ENCODE measurements around the gene DPYSL5.

The DPYSL5 gene

DNA sequence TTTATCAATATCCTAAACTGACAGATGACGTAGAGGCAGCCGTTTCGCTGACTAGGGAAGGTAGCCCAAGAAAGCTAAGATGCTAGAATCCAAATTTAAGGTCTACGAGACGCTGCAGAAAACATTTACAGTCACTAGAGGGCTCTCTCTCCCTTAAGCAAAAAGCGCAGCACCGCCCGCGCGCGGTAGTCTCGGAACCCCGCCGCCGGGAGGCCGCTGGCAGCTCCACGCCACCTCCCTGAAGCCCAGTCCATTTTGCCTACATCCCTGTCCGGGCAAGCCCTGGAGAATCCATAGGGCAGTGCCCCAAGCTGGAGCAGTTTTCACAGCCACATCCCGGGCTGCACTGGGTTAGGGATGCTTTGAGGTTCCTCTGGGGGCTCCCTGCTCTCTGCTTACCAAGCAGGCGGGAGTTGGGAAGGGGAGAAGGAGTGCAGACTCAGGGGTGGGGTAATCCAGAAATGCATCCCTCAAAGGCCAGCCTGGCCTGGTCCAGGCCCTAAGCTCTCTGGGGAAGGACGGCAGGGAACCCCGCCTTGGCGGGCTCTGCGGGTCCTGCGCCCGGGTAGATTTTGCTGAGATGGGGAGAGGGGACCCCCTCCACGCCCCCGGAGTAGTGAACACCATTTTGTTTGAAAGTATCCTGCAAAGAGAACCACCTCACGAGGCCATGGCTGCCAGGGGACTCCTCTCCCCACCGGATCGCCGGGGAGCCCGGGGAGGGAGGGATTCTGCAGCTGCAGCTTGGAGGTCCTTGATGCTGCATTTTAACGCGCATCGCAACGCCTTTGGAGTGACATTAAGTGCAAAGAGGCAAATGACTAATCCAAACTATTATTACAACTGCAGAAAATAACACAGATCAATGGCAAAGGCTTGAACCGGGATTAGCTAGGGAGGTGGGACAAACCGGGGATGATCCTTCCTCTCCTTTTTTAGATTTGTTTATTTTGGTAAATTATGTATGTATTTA, 1.3 kb upstream of the DPYSL5 start:
- DNase-seq (ENCODE audit: low read depth, low spot score) = peak; percentile 87

GRCh38 chr2:26847307-26847654, 651 bp upstream of the DPYSL5 start:
- DNase-seq (ENCODE audit: low read depth, low spot score) = peak; percentile 17

- DNase-seq (ENCODE audit: low read depth, low spot score) = peak; percentile 64
These were observed 564 bp downstream of the DPYSL5 start for GRCh38 chr2:26848336-26849055.

DNA sequence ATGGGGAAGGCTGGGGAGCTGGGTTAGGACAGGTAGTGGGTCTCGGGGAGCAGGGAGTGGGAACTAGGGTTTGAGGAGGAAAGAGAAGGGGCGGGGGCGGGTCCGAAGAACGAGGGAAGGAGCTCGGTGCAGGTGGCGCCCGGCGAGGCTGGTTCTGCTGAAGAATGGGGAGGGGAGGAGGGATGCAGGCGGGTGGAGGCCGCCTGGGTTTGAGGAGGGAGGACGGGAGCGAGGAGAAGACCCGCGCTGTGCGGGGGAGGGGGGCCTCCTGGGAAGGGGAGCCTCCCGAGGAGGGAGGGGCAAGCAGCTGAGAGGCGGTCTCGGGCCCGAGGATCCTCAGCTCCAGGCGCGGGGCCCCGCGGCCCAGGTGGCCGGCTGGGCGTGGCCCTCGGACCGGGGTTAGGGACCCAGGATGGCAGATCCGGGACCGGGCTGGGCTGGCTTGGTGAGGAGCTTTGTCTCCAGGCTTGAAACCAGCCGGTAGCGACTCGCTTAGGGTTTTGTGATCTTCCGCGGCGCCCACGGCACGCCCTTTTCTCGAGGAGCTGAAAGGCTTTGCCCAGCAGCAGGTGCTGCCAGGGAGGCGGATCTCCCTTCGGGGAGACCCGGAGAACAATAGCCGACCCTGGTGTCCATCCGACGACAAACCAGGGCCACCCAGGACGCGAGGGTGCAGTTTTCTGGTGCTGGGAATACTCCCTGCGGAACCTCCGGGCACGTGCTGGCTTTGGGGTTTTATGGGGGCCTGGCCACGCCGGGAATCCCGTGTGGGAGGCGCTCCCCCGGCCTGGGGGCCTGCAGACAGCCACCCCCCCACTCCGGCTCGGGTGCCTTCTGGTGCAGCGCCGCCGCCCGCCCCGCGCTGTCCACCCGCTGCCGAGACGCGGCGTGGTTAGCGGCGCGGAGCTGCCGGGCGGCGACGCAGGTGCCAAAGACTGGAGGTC, 1.4 kb downstream of the DPYSL5 start:
- DNase-seq (ENCODE audit: low read depth, low spot score) = peak; percentile 49

GRCh38 chr2:26850000-26850431, 2.1 kb downstream of the DPYSL5 start:
- no peak for DNase-seq (ENCODE audit: low read depth, low spot score)

- no peak for DNase-seq (ENCODE audit: low read depth, low spot score)
These were observed 2.6 kb downstream of the DPYSL5 start for GRCh38 chr2:26850505-26850904.

GRCh38 chr2:26852405-26853306, 4.7 kb downstream of the DPYSL5 start:
- no peak for DNase-seq (ENCODE audit: low read depth, low spot score)

DNA sequence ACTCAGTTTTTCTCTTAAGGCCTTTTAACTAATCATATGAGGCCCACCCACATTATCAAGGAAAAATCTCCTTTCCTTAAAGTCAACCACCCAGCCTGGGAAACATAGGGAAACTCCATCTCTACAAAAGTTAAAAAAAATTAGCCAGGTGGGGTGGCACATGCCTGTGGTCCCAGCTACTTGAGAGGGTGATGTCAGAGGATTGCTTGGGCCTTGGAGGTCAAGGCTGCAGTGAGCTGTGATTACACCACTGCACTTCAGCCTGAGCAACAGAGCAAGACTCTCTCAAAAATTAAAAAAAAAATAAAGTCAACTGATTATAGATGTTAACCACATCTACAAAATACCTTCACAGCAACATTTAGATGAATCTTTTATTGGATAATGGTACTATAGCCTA, 5.8 kb downstream of the DPYSL5 start:
- DNase-seq (ENCODE audit: low read depth, low spot score) = no peak

GRCh38 chr2:26854283-26854827, 6.4 kb downstream of the DPYSL5 start:
- DNase-seq (ENCODE audit: low read depth, low spot score) = no peak

- DNase-seq (ENCODE audit: low read depth, low spot score) = no peak
These were observed 7.5 kb downstream of the DPYSL5 start for GRCh38 chr2:26855466-26855865.

GRCh38 chr2:26859622-26860021, 11.7 kb downstream of the DPYSL5 start:
- DNase-seq (ENCODE audit: low read depth, low spot score) = no peak

DNA sequence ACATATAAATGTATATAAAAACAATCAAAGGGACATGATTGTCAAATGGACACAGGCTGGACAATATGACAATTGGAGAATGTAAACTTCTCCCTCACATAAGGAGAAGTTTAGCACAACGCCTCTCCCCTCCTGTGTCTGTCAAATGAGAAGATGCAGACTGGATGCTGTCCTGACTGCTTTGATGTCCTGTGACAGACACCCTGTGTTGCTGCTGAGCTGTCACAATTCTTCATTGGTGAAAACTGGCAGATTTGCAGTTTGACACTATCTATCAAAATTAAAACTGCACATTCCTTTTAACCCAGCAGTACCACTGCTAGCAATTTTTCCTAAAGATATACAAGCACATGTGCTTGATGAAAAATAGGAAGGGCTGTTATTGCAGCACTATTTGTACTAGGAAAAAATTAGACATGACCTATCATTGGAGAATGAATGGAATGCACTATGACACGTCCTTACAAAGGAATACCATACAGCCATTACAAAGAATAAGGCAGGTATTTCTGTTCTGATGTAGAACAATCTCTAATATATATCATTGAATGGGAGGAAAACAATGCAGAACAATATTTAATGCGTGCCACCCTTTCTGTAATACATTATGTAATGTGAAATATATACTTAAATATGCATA, 12.4 kb downstream of the DPYSL5 start:
- DNase-seq (ENCODE audit: low read depth, low spot score) = no peak

DNA sequence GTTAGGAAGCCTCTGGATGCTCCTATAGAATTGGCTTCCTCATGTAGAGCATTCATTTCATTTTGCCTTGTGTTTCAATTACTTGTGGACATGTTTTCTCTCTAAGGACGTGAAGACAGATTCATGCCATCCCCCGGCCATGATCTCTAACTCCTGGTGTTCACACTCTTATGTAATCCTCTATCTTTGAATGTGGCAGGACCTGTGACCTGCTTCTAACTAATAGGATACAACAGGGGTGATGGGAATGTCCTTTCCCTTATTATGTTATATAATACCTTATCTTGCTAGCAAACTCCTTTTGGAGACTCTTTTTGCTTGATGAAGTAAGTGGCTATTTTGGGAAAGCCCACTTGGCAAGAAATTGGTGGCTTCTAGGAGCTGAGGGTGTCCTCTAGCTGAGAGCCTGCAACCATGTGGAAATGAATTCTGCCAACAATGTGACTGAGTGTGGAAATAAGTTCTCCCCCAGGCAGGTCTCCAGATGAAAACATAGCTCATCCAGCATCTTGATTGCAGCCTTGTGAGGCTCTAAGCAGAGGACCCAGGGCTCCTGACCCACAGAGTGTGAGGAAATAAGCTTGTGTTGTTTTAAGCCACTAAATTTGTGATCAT, 13.8 kb downstream of the DPYSL5 start:
- no peak for DNase-seq (ENCODE audit: low read depth, low spot score)

GRCh38 chr2:26864226-26864625, 16.3 kb downstream of the DPYSL5 start:
- DNase-seq (ENCODE audit: low read depth, low spot score) = no peak

DNA sequence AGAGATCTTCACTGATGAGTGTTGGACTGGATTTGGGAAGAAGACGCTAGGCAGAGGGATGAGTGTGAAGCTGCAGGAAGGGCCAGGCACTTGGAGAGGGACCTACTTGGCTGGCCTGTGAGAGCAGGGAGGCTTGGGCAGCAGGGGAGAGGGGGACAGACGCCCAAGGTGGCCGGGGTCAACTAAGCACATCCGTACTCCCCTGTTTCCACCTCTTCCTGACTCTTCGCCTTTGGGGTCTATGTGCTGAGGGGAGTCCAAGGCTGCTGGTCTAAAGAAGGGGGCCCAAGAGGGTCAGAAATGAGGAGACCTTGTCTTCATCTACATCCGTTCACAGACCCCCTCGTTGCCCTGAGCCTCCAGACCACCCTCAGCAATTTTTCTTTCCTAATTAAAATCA, 16.7 kb downstream of the DPYSL5 start:
- DNase-seq (ENCODE audit: low read depth, low spot score) = no peak

DNA sequence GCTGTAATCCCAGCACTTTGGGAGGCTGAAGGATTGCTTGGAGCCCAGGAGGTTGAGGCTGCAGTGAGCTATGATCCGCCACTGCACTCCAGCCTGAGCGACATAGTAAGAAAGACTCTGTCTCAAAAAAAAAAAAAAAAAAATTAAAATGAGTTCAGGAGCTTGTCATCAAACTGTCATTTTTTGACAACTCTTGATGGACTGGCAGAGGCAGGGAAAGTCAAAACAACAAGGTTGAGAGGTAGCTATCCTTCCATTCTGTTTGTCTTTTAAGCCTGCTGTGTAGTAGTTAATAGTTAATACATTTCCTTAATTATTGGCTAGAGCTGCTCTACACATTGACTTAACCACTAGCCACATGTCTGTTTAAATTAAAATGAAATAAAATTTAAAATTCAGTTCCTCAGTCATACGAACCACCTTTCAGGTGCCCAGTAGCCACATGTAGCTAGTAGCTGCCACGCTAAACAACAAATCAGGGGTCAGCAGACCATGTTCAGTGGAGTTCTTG, 22.7 kb downstream of the DPYSL5 start:
- no peak for DNase-seq (ENCODE audit: low read depth, low spot score)

- no peak for DNase-seq (ENCODE audit: low read depth, low spot score)
These were observed 25.5 kb downstream of the DPYSL5 start for GRCh38 chr2:26873286-26873983.

GRCh38 chr2:26874514-26874913, 26.6 kb downstream of the DPYSL5 start:
- no peak for DNase-seq (ENCODE audit: low read depth, low spot score)

Measured in ELF-1 (cell line).